Measurements from ENCODE around the gene RFX2. TPM values are rescaled to one million over a fixed set of nuclear protein-coding genes. Genes with fewer than 3 reads are reported as not detected.

Gene RFX2
- total RNA-seq, 1 experiment from 2014 or later: 10.5 TPM

- no peaks in the 10 kb centered on the region for H3K36me3 ChIP-seq (ENCODE audit: low read depth, low read length)
- no peak overlapping the region for H3K27ac ChIP-seq (ENCODE audit: low read length)
- POLR2A ChIA-PET (ENCODE audit: unreplicated experiment): no interaction called here
- H3K4me2 ChIP-seq (ENCODE audit: low read length): no peak overlapping the region
- H3F3A ChIP-seq (ENCODE audit: low read length, unreplicated experiment): peaks cover 5% of the 10 kb centered on the region
- no TSS peak for BruUV-seq (replicated peaks)
- no peak overlapping the region for H3K9ac ChIP-seq (ENCODE audit: low read length)
- no peak overlapping the region for H2AFZ ChIP-seq (ENCODE audit: low read length)
- DNase-seq: no peak
- H4K20me1 ChIP-seq (ENCODE audit: low read length): no peaks in the 10 kb centered on the region
- ATAC-seq: no peak
- H3K9me2 ChIP-seq (replicated peaks; ENCODE audit: low read length): no peaks in the 10 kb centered on the region
- no peaks in the 10 kb centered on the region for H3K9me3 ChIP-seq (ENCODE audit: low read length)
- no peaks in the 10 kb centered on the region for H3K27me3 ChIP-seq (ENCODE audit: low read length)
- CTCF ChIA-PET: no interaction called here
- no peak overlapping the region for H3K4me3 ChIP-seq (ENCODE audit: low read length)
- H3K79me2 ChIP-seq (ENCODE audit: low read length): no peaks in the 10 kb centered on the region
- TF ChIP-seq EZH2phosphoT487 (IDR thresholded peaks at IDR 0.05; ENCODE audit: borderline replicate concordance, low read length): no peak
- no peak for TF ChIP-seq EZH2 (IDR thresholded peaks at IDR 0.05; ENCODE audit: low read length, unreplicated experiment)
- TF ChIP-seq, protein P1, sequence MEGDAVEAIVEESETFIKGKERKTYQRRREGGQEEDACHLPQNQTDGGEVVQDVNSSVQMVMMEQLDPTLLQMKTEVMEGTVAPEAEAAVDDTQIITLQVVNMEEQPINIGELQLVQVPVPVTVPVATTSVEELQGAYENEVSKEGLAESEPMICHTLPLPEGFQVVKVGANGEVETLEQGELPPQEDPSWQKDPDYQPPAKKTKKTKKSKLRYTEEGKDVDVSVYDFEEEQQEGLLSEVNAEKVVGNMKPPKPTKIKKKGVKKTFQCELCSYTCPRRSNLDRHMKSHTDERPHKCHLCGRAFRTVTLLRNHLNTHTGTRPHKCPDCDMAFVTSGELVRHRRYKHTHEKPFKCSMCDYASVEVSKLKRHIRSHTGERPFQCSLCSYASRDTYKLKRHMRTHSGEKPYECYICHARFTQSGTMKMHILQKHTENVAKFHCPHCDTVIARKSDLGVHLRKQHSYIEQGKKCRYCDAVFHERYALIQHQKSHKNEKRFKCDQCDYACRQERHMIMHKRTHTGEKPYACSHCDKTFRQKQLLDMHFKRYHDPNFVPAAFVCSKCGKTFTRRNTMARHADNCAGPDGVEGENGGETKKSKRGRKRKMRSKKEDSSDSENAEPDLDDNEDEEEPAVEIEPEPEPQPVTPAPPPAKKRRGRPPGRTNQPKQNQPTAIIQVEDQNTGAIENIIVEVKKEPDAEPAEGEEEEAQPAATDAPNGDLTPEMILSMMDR (conservative IDR thresholded peaks at IDR 0.05; ENCODE audit: low read depth, low read length): no peak
- peaks cover 16% of the 10 kb centered on the region for H3K4me1 ChIP-seq (ENCODE audit: insufficient read depth, low read length)
- intact Hi-C loops (cut with micrococcal nuclease): no loop called here
Observed at GRCh38 chr19:6103894-6104293, 6.4 kb downstream of the RFX2 start.

DNA sequence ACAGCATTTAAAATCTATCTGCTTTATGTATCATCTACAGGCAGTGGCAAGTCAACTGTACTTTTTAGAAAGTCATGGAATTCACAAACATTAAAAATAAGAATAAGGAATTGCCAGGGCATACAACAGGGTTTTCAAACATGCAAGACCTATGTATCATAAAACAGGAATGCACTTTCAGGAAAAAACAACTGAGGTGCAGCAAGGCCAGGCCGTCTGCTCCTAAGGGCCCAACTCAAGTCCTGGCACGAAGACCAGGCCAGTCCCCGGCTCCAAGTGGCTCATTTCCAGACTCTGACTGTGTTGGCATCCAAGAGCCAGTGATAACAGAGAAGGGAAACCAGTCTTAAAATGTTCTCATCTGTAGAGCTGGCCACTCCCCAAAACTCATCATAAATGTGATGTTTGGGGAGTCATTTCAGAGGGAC, 7.1 kb downstream of the RFX2 start:
- ATAC-seq: peak; percentile 92
- no peaks in the 10 kb centered on the region for H3K36me3 ChIP-seq (ENCODE audit: low read depth, low read length)
- intact Hi-C loops (cut with micrococcal nuclease): no loop called here
- no peaks in the 10 kb centered on the region for H3K79me2 ChIP-seq (ENCODE audit: low read length)
- H3K9me3 ChIP-seq (ENCODE audit: low read length): no peaks in the 10 kb centered on the region
- CTCF ChIA-PET: no interaction called here
- H3K27me3 ChIP-seq (ENCODE audit: low read length): no peaks in the 10 kb centered on the region
- peak; percentile 85 for DNase-seq
- no peak overlapping the region for H2AFZ ChIP-seq (ENCODE audit: low read length)
- H3K27ac ChIP-seq (ENCODE audit: low read length): no peak overlapping the region
- peak overlapping the region; percentile 23; the same call in 1 of the 2 replicates for H3K4me2 ChIP-seq (ENCODE audit: low read length)
- TF ChIP-seq, protein P1 (conservative IDR thresholded peaks at IDR 0.05; ENCODE audit: low read depth, low read length): no peak
- no peak for TF ChIP-seq EZH2 (IDR thresholded peaks at IDR 0.05; ENCODE audit: low read length, unreplicated experiment)
- no peak for TF ChIP-seq EZH2phosphoT487 (IDR thresholded peaks at IDR 0.05; ENCODE audit: borderline replicate concordance, low read length)
- H3K4me3 ChIP-seq (ENCODE audit: low read length): no peak overlapping the region
- H3F3A ChIP-seq (ENCODE audit: low read length, unreplicated experiment): peaks cover 5% of the 10 kb centered on the region
- H3K9me2 ChIP-seq (replicated peaks; ENCODE audit: low read length): no peaks in the 10 kb centered on the region
- no peaks in the 10 kb centered on the region for H4K20me1 ChIP-seq (ENCODE audit: low read length)
- no peak overlapping the region for H3K9ac ChIP-seq (ENCODE audit: low read length)
- no TSS peak for BruUV-seq (replicated peaks)
- POLR2A ChIA-PET (ENCODE audit: unreplicated experiment): no interaction called here
- H3K4me1 ChIP-seq (ENCODE audit: insufficient read depth, low read length): peaks cover 13% of the 10 kb centered on the region

- Histone ChIP-seq H3K36me3 (ENCODE audit: low read depth, low read length) (no peaks in the 10 kb centered on the region), H3K27ac (ENCODE audit: low read length) (no peak overlapping the region), H3K4me2 (ENCODE audit: low read length) (no peak overlapping the region), H3K79me2 (ENCODE audit: low read length) (no peaks in the 10 kb centered on the region), H3K9me3 (ENCODE audit: low read length) (no peaks in the 10 kb centered on the region), H3K4me3 (ENCODE audit: low read length) (no peak overlapping the region), H3K9me2 (replicated peaks; ENCODE audit: low read length) (no peaks in the 10 kb centered on the region), H2AFZ (ENCODE audit: low read length) (no peak overlapping the region), H3K9ac (ENCODE audit: low read length) (no peak overlapping the region), H3K4me1 (ENCODE audit: insufficient read depth, low read length) (peaks cover 13% of the 10 kb centered on the region), H4K20me1 (ENCODE audit: low read length) (no peaks in the 10 kb centered on the region), H3K27me3 (ENCODE audit: low read length) (no peaks in the 10 kb centered on the region), H3F3A (ENCODE audit: low read length, unreplicated experiment) (no peaks in the 10 kb centered on the region)
- DNase-seq (no peak), ATAC-seq (no peak)
- intact Hi-C loops (cut with micrococcal nuclease): no loop called here
- BruUV-seq (replicated peaks): no TSS peak
- ChIA-PET CTCF (no interaction called here), POLR2A (ENCODE audit: unreplicated experiment) (no interaction called here)
- TF ChIP-seq EZH2 (IDR thresholded peaks at IDR 0.05; ENCODE audit: low read length, unreplicated experiment) (no peak), EZH2phosphoT487 (IDR thresholded peaks at IDR 0.05; ENCODE audit: borderline replicate concordance, low read length) (no peak)
- TF ChIP-seq, protein P1 (conservative IDR thresholded peaks at IDR 0.05; ENCODE audit: low read depth, low read length): no peak
Observed at GRCh38 chr19:6101991-6102390, 8.3 kb downstream of the RFX2 start.

All from PC-3 (cell line).